ENCODE measurements around the gene ZNF628. TPM values are rescaled to one million over a fixed set of nuclear protein-coding genes. Genes with fewer than 3 reads are reported as not detected.

Gene ZNF628
- total and polyA plus RNA-seq, 2 donors (not counting 1 experiment from before 2014, with no cell fraction given): 13.3 to 18.3 TPM

DNA sequence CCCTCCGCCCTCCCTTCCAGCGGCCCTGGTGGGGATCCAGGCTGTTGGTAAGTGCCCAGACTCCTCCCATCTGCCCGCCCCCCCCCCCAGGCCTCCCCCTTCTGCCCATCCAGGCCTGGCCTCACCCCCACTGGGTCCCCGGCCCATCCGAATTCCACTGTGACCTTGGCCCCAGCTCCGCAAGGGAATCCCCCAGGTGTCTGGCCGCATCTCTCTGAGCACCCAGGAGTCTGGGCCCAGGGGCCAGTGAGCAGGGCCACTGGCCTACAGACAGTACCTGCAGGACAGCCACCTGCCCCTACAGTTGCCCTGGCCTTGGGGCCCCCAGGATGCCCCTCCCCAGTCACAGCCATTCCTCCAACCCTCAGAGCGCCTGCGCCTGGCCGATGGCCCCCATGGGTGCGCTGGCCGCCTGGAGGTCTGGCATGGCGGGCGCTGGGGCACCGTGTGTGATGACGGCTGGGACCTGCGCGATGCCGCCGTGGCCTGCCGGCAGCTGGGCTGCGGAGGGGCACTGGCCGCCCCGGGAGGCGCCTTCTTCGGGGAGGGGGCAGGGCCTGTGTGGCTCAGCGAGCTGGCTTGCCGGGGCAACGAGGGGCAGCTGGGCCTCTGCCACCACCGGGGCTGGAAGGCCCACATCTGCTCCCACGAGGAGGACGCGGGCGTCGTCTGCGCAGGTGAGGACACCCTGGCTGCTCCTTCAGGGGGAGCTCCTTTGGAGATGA lies 12.7 kb downstream of the ZNF628 start:
- TF ChIP-seq EZH2 (IDR thresholded peaks at IDR 0.05; ENCODE audit: borderline replicate concordance, insufficient read depth, low read depth, low read length, poor library complexity, severe bottlenecking): no peak
- TF ChIP-seq, protein P1, sequence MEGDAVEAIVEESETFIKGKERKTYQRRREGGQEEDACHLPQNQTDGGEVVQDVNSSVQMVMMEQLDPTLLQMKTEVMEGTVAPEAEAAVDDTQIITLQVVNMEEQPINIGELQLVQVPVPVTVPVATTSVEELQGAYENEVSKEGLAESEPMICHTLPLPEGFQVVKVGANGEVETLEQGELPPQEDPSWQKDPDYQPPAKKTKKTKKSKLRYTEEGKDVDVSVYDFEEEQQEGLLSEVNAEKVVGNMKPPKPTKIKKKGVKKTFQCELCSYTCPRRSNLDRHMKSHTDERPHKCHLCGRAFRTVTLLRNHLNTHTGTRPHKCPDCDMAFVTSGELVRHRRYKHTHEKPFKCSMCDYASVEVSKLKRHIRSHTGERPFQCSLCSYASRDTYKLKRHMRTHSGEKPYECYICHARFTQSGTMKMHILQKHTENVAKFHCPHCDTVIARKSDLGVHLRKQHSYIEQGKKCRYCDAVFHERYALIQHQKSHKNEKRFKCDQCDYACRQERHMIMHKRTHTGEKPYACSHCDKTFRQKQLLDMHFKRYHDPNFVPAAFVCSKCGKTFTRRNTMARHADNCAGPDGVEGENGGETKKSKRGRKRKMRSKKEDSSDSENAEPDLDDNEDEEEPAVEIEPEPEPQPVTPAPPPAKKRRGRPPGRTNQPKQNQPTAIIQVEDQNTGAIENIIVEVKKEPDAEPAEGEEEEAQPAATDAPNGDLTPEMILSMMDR (IDR thresholded peaks at IDR 0.05): no peak
- Mint-ChIP-seq H3K27ac (no peak overlapping the region), H3K4me3 (no peak overlapping the region), H3K4me1 (peaks cover 11% of the 10 kb centered on the region), H3K27me3 (peaks cover 8% of the 10 kb centered on the region), H3K9me3 (ENCODE audit: insufficient read depth) (no peaks in the 10 kb centered on the region)
- Histone ChIP-seq H3K36me3 (replicated peaks in 1 of 2; ENCODE audit: control extremely low read depth in 1 of 2, control insufficient read depth in 1 of 2, extremely low read depth in 1 of 2, insufficient read depth in 2 of 2, low read length in 1 of 2) (no peaks in the 10 kb centered on the region), H3K4me3 (ENCODE audit: control extremely low read depth in 1 of 5, extremely low read depth in 1 of 5, insufficient read depth in 1 of 5, low read depth in 2 of 5, low read length in 4 of 5) (no peak overlapping the region), H3K27ac (ENCODE audit: low read length in 2 of 2) (no peak overlapping the region), H3K4me2 (replicated peaks; ENCODE audit: low read depth, low read length, poor library complexity, severe bottlenecking) (no peak overlapping the region), H3K27me3 (replicated peaks in 1 of 4; ENCODE audit: control extremely low read depth in 1 of 4, control insufficient read depth in 3 of 4, insufficient read depth in 4 of 4, low read length in 3 of 4) (peaks cover 0 to 34% (median 2%) of the 10 kb centered on the region in 4 experiments), H4K20me1 (ENCODE audit: control insufficient read depth, insufficient read depth, low read length, poor library complexity, severe bottlenecking) (peaks cover 6% of the 10 kb centered on the region), H3K9ac (ENCODE audit: low read length) (no peak overlapping the region), H2AFZ (ENCODE audit: insufficient read depth, low read depth, low read length, poor library complexity, severe bottlenecking) (no peak overlapping the region), H3K9me3 (ENCODE audit: control extremely low read depth in 1 of 3, control insufficient read depth in 2 of 3, insufficient read depth in 1 of 3, low read length in 2 of 3) (no peaks in the 10 kb centered on the region), H3K79me2 (ENCODE audit: control insufficient read depth, insufficient read depth, low read length) (no peaks in the 10 kb centered on the region), H3K4me1 (ENCODE audit: control insufficient read depth in 2 of 2, insufficient read depth in 2 of 2, low read length in 2 of 2) (peaks cover 5 to 14% of the 10 kb centered on the region in 2 donors)
- DNase-seq (no peak), ATAC-seq (ENCODE audit: low read depth) (no peak)
- ChIA-PET CTCF (no interaction called here), POLR2A (interaction anchor here (0.6 kb wide), 2 partner anchors 12 to 161 kb away, joined by 8 to 11 read pairs; no protein-coding TSS in a partner anchor)
- intact Hi-C loops (cut with micrococcal nuclease): no loop called here
- 72% methylated on average over 35 of the region's 36 CpGs for WGBS (ENCODE audit: insufficient coverage)

DNA sequence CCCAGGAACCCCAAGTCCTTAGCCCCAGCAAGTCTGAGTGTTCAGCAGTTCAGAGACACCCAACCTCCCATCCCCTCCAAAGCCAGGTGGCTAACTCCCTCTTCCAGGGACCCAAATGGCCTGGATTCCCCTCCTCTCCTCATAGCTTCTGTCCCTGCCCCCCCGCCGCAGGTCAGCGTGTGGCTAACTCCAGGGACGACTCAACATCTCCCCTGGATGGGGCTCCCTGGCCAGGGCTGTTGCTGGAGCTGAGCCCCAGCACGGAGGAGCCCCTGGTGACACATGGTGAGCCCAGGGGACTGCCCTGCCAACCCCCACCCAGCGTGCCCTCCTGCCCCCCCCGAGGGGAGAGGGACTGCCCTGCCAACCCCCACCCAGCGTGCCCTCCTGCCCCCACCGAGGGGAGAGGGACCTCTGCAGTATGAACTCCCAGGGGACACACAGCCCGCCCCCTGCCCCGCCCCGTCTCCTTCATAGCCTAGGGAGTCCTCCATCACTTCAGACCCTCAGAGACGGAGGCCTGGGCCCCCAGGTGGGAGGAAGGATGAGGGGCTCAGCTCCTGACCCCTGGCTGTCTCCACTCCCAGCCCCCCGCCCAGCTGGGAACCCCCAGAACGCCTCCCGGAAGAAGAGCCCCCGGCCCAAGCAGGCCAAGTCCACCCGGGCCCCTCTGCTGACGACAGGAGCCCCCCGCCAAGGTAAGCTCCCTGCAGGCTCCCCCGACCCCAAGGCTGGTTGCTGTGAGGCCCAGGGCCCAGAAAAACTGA lies 13.5 kb downstream of the ZNF628 start:
- Histone ChIP-seq H3K36me3 (replicated peaks in 1 of 2; ENCODE audit: control extremely low read depth in 1 of 2, control insufficient read depth in 1 of 2, extremely low read depth in 1 of 2, insufficient read depth in 2 of 2, low read length in 1 of 2) (no peaks in the 10 kb centered on the region), H3K4me2 (replicated peaks; ENCODE audit: low read depth, low read length, poor library complexity, severe bottlenecking) (no peak overlapping the region), H3K27me3 (replicated peaks in 1 of 4; ENCODE audit: control extremely low read depth in 1 of 4, control insufficient read depth in 3 of 4, insufficient read depth in 4 of 4, low read length in 3 of 4) (peaks cover 0 to 35% (median 2%) of the 10 kb centered on the region in 4 experiments), H2AFZ (ENCODE audit: insufficient read depth, low read depth, low read length, poor library complexity, severe bottlenecking) (no peak overlapping the region), H3K9ac (ENCODE audit: low read length) (no peak overlapping the region), H4K20me1 (ENCODE audit: control insufficient read depth, insufficient read depth, low read length, poor library complexity, severe bottlenecking) (no peaks in the 10 kb centered on the region), H3K27ac (ENCODE audit: low read length in 2 of 2) (no peak overlapping the region), H3K79me2 (ENCODE audit: control insufficient read depth, insufficient read depth, low read length) (no peaks in the 10 kb centered on the region), H3K4me1 (ENCODE audit: control insufficient read depth in 2 of 2, insufficient read depth in 2 of 2, low read length in 2 of 2) (peaks cover 0 to 8% of the 10 kb centered on the region in 2 donors), H3K9me3 (ENCODE audit: control extremely low read depth in 1 of 3, control insufficient read depth in 2 of 3, insufficient read depth in 1 of 3, low read length in 2 of 3) (no peaks in the 10 kb centered on the region), H3K4me3 (ENCODE audit: control extremely low read depth in 1 of 5, extremely low read depth in 1 of 5, insufficient read depth in 1 of 5, low read depth in 2 of 5, low read length in 4 of 5) (no peak overlapping the region)
- CTCF ChIA-PET: no interaction called here
- Mint-ChIP-seq H3K9me3 (ENCODE audit: insufficient read depth) (no peaks in the 10 kb centered on the region), H3K4me3 (no peak overlapping the region), H3K27me3 (peaks cover 8% of the 10 kb centered on the region), H3K27ac (no peak overlapping the region), H3K4me1 (peaks cover 7% of the 10 kb centered on the region)
- WGBS (ENCODE audit: insufficient coverage): 78% methylated on average over 12 of the region's 21 CpGs
- POLR2A ChIA-PET: no interaction called here
- ATAC-seq (ENCODE audit: low read depth) (no peak), DNase-seq (no peak)
- intact Hi-C loops (cut with micrococcal nuclease): no loop called here
- TF ChIP-seq EZH2 (IDR thresholded peaks at IDR 0.05; ENCODE audit: borderline replicate concordance, insufficient read depth, low read depth, low read length, poor library complexity, severe bottlenecking): no peak
- TF ChIP-seq, protein P1 (IDR thresholded peaks at IDR 0.05): no peak
